Measurements from ENCODE around the gene SUZ12. TPM values are rescaled to one million over a fixed set of nuclear protein-coding genes. Genes with fewer than 3 reads are reported as not detected.
"Not testable (repeated sequence)": the region's sequence is repeated elsewhere in the genome, so short reads cannot be mapped to it uniquely, and the experiment has no call there.

Gene SUZ12
- total and polyA plus RNA-seq, 9 donors = 10.5 to 24.9 (median 19.4) TPM

DNA sequence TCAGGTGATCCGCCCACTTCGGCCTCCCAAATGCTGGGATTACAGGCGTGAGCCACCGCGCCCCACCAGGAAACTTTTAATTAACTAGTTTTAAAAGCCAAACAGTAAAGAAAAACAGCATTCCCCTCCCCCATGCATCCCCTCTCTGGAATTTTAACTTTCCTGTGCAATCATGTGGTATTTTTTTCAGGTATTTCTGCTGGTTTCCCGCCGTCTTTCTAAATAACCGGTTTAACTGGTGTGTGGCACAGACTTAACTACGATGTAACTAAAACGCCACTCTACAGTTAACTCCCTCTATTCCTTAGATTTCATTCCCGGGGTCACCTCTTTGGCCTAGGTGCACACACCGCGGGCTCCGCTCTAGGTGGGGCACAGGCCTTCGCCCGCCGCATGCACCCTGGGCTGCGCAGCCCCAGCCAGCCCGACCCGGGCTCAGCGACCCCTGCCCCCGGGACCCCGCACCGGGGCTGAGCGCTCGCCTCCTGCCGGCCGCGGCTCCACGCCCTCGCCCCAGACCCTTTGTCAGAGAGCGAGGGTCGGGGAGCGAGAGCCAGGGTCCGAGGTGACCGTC is 20.2 kb upstream of the SUZ12 start:
- H3K4me3 ChIP-seq = no peak overlapping the region
- no peaks in the 10 kb centered on the region for H3K36me3 ChIP-seq

DNA sequence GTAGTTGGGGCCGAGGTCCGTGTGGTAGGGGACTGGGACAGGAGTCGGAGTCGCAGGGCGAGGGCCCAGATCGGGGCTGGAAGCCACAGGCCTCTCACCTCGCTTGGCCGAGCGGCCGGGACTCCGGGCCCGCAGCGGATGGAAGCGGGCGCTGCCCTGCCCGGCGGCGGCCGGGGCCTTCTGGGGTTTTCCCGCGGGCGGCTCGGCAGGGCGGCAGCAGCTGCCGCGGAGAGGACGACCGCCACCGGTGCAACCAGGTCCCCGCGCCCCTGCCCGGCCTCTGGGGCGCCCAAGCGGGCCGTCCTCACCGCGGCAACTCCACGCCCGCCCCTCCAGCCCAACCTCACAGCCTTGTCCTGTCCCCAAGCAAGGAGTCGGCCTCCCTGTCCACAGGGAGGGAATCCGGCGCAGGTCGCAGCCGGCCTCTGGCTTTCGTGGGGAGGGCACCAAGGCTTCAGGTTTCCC is 19.7 kb upstream of the SUZ12 start:
- Histone ChIP-seq H3K36me3 (no peaks in the 10 kb centered on the region), H3K27ac (no peak overlapping the region), H3K4me1 (ENCODE audit: insufficient read depth) (no peaks in the 10 kb centered on the region), H3K4me3 (no peak overlapping the region), H3K9me3 (no peaks in the 10 kb centered on the region), H3K27me3 (no peaks in the 10 kb centered on the region)
- TF ChIP-seq EP300 (IDR thresholded peaks at IDR 0.05) (no peak), POLR2A (IDR thresholded peaks at IDR 0.05) (no peak)
- TF ChIP-seq, protein P1, sequence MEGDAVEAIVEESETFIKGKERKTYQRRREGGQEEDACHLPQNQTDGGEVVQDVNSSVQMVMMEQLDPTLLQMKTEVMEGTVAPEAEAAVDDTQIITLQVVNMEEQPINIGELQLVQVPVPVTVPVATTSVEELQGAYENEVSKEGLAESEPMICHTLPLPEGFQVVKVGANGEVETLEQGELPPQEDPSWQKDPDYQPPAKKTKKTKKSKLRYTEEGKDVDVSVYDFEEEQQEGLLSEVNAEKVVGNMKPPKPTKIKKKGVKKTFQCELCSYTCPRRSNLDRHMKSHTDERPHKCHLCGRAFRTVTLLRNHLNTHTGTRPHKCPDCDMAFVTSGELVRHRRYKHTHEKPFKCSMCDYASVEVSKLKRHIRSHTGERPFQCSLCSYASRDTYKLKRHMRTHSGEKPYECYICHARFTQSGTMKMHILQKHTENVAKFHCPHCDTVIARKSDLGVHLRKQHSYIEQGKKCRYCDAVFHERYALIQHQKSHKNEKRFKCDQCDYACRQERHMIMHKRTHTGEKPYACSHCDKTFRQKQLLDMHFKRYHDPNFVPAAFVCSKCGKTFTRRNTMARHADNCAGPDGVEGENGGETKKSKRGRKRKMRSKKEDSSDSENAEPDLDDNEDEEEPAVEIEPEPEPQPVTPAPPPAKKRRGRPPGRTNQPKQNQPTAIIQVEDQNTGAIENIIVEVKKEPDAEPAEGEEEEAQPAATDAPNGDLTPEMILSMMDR (IDR thresholded peaks at IDR 0.05) = no peak
- intact Hi-C loops (cut with DNase I) = no loop called here
- DNase-seq = no peak
- WGBS, 3 donors = 18 to 24% (median 19%) methylated on average over 14 to 44 of the region's 45 CpGs

More for the DNA sequence above, 20.2 kb upstream of the SUZ12 start:
- Histone ChIP-seq H3K4me1 (ENCODE audit: insufficient read depth) (no peaks in the 10 kb centered on the region), H3K9me3 (no peaks in the 10 kb centered on the region), H3K27me3 (no peaks in the 10 kb centered on the region), H3K27ac (no peak overlapping the region)
- intact Hi-C loops (cut with DNase I) = no loop called here
- DNase-seq = no peak
- TF ChIP-seq POLR2A (IDR thresholded peaks at IDR 0.05) (no peak), EP300 (IDR thresholded peaks at IDR 0.05) (no peak)
- TF ChIP-seq, protein P1 (IDR thresholded peaks at IDR 0.05) = no peak
- 57 to 67% (median 58%) methylated on average over 30 to 36 of the region's 36 CpGs for WGBS, 3 donors

GRCh38 chr17:31917721-31918120 is 19.1 kb upstream of the SUZ12 start:
- DNase-seq; H3K27me3 ChIP-seq; intact Hi-C loops (cut with DNase I); H3K4me3 ChIP-seq; H3K36me3 ChIP-seq; H3K4me1 ChIP-seq (ENCODE audit: insufficient read depth); H3K9me3 ChIP-seq; H3K27ac ChIP-seq: not testable (repeated sequence)
- WGBS, 3 donors = 87 to 93% (median 91%) methylated on average over 13 of the region's 13 CpGs

DNA sequence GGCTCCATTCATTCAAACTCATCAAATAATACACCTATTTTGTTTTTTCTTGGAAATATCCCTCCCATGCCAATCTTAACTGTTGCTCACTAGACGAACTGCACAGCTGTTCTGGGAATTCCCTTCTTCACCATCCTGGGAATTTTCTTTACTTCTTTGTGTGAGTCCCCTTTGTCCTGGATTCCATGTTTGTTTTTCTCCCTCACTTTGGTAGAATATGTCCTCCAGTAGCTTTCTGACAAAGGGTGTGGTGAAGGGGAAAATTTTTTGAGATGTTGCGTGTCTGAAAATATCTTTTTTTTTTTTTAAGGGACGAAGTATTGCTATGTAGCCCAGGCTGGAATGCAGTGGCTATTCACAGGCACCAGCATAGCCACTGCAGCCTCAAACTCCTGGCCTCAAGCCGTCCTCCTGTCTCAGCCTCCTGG is 18.1 kb upstream of the SUZ12 start:
- WGBS, 3 donors = 69 to 74% (median 70%) methylated on average over 4 of the region's 4 CpGs
- Histone ChIP-seq H3K27ac (no peak overlapping the region), H3K36me3 (no peaks in the 10 kb centered on the region), H3K4me3 (no peak overlapping the region), H3K27me3 (no peaks in the 10 kb centered on the region), H3K9me3 (no peaks in the 10 kb centered on the region), H3K4me1 (ENCODE audit: insufficient read depth) (no peaks in the 10 kb centered on the region)
- no peak for TF ChIP-seq POLR2A (IDR thresholded peaks at IDR 0.05)
- TF ChIP-seq EP300 (IDR thresholded peaks at IDR 0.05) = no peak
- TF ChIP-seq, protein P1 (IDR thresholded peaks at IDR 0.05) = no peak
- intact Hi-C loops (cut with DNase I) = no loop called here
- DNase-seq = no peak

- no peaks in the 10 kb centered on the region for H3K27me3 ChIP-seq
- 70 to 78% (median 73%) methylated on average over 10 of the region's 10 CpGs for WGBS, 3 donors
- H3K27ac ChIP-seq = no peak overlapping the region
- no peaks in the 10 kb centered on the region for H3K4me1 ChIP-seq (ENCODE audit: insufficient read depth)
- H3K4me3 ChIP-seq = no peak overlapping the region
- DNase-seq = no peak
- intact Hi-C loops (cut with DNase I) = no loop called here
- H3K36me3 ChIP-seq = no peaks in the 10 kb centered on the region
- TF ChIP-seq POLR2A (IDR thresholded peaks at IDR 0.05) = no peak
- TF ChIP-seq, protein P1 (IDR thresholded peaks at IDR 0.05) = no peak
- TF ChIP-seq EP300 (IDR thresholded peaks at IDR 0.05) = no peak
- no peaks in the 10 kb centered on the region for H3K9me3 ChIP-seq
Measured at GRCh38 chr17:31919802-31920525, 16.8 kb upstream of the SUZ12 start.

All from ovary (tissue), 9 donors.